Ishikawa (cell line): Measurements from ENCODE around the gene CEACAM19.

Experiments
- CEBPB ChIP-seq: IDR thresholded peaks from 2 replicates; pipeline ENCODE4 v1.6.1; 2012
- CREB1 ChIP-seq: IDR thresholded peaks from 2 replicates; pipeline ENCODE4 v1.6.1; 2012; ENCODE audit warnings: low read depth
- EGR1 ChIP-seq: IDR thresholded peaks from 2 replicates; pipeline ENCODE4 v1.6.1; 2012
- EP300 ChIP-seq: IDR thresholded peaks from 2 replicates; pipeline ENCODE4 v1.6.1; 2012; ENCODE audit warnings: borderline replicate concordance
- FOXM1 ChIP-seq: IDR thresholded peaks from 2 replicates; pipeline ENCODE4 v1.6.1; 2012; ENCODE audit warnings: low read depth, borderline replicate concordance
- MAX ChIP-seq: IDR thresholded peaks from 2 replicates; pipeline ENCODE4 v1.6.1; 2012
- RAD21 ChIP-seq: IDR thresholded peaks from 2 replicates; pipeline ENCODE4 v1.6.1; 2012; ENCODE audit warnings: low read depth
- REST ChIP-seq: IDR thresholded peaks from 2 replicates; pipeline ENCODE4 v1.6.1; 2012; ENCODE audit warnings: low read depth, mild to moderate bottlenecking
- TAF1 ChIP-seq: IDR thresholded peaks from 2 replicates; pipeline ENCODE4 v1.6.1; 2012; ENCODE audit warnings: low read depth, mild to moderate bottlenecking
- YY1 ChIP-seq: IDR thresholded peaks from 2 replicates; pipeline ENCODE4 v1.6.1; 2012; ENCODE audit warnings: low read depth

DNA sequence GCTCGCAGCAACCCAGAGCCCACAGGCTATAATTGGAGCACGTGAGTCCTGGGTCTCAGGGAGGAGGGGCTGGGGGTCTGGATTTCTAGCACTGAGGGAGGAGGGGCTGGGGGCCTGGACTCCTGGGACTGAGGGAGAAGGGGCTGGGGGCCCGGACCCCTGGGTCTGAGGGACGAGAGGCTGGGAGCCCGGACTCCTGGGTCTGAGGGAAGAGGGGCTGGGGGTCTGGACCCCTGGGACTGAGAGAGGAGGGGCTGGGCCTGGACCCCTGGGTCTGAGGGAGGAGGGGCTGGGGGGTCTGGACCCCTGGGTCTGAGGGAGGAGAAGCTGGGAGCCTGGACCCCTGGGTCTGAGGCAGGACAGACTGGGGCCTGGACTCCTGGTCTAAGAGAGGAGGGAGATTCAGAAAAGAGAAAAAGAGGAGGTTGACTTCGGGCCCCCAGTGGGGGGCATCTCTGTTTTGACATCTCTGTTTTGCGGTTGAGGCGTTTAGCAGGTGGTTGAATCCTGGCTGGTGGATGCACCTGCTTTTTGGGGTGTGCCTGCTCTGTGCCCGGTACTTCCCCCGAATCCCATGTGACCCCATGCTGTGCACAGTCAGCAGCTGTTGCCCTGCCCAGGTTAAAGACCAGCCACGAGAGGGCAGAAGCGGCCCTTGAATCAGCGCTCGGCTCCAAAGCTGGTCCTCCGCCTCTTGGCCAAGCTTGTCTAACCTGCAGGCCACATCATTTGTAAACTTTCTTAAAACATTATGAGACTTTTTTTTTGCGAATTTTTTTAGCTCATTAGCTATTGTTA lies 17.1 kb upstream of the CEACAM19 start:
- TF ChIP-seq CEBPB, result no peak
- no peak for TF ChIP-seq MAX
- TF ChIP-seq RAD21, result peak; percentile 40; the same call in 1 of the 2 replicates
- TF ChIP-seq FOXM1, result no peak
- no peak for TF ChIP-seq YY1
- no peak for TF ChIP-seq EGR1
- TF ChIP-seq EP300, result no peak
- TF ChIP-seq REST, result no peak
- no peak for TF ChIP-seq TAF1
- TF ChIP-seq CREB1, result no peak
